GM23338 (cell line): ENCODE measurements around the gene TRAF1. TPM values are rescaled to one million over a fixed set of nuclear protein-coding genes. Genes with fewer than 3 reads are reported as not detected.

Source experiments
- ATAC-seq: fragments of 200-7000 bp; cut with Tn5 transposase; 3 replicates; pipeline ENCODE4 v1.9.1; 2020
- DNase-seq: peaks from one replicate; pipeline ENCODE4 v3.0.0-alpha.2; 2015; ENCODE audit warnings: low spot score
- H2AFZ ChIP-seq: fragments of 200-600 bp; sonication (generic); 2 replicates; pipeline ENCODE4 v1.8.0; 2016; ENCODE audit warnings: antibody characterized with exemption, mild to moderate bottlenecking, moderate library complexity
- H3F3A ChIP-seq: fragments of 200-600 bp; sonication (generic); replicated peaks from 2 replicates; pipeline ENCODE4 v1.8.0; 2017; ENCODE audit warnings: antibody characterized with exemption, mixed run types, low read depth
- H3K27ac ChIP-seq: fragments of 200-600 bp; sonication (generic); 2 replicates; pipeline ENCODE4 v1.6.1; 2016; ENCODE audit warnings: low read depth
- H3K27me3 ChIP-seq: fragments of 200-600 bp; sonication (generic); 2 replicates; pipeline ENCODE4 v1.8.0; 2016; ENCODE audit warnings: mild to moderate bottlenecking, mixed run types, moderate library complexity; ENCODE audit not compliant: insufficient read depth
- H3K36me3 ChIP-seq: fragments of 200-600 bp; sonication (generic); 2 replicates; pipeline ENCODE4 v1.8.0; 2016; ENCODE audit warnings: mild to moderate bottlenecking; ENCODE audit not compliant: insufficient read depth
- H3K4me1 ChIP-seq: fragments of 200-600 bp; sonication (generic); 2 replicates; pipeline ENCODE4 v1.8.0; 2016; ENCODE audit warnings: mild to moderate bottlenecking, moderate library complexity; ENCODE audit not compliant: insufficient read depth
- H3K4me2 ChIP-seq: fragments of 200-600 bp; sonication (generic); 2 replicates; pipeline ENCODE4 v1.7.1; 2017; ENCODE audit warnings: mixed run types
- H3K4me3 ChIP-seq: fragments of 200-600 bp; sonication (generic); 2 replicates; pipeline ENCODE4 v1.6.1; 2016; ENCODE audit warnings: mixed run types
- H3K79me2 ChIP-seq: fragments of 200-600 bp; sonication (generic); replicated peaks from 2 replicates; pipeline ENCODE4 v1.8.0; 2017; ENCODE audit warnings: mild to moderate bottlenecking; ENCODE audit not compliant: insufficient read depth
- H3K9me2 ChIP-seq: fragments of 200-600 bp; sonication (generic); 2 replicates; pipeline ENCODE4 v1.8.0; 2017; ENCODE audit not compliant: insufficient read depth
- H4K20me1 ChIP-seq: fragments of 200-600 bp; sonication (generic); replicated peaks from 2 replicates; pipeline ENCODE4 v1.8.0; 2017; ENCODE audit warnings: mild to moderate bottlenecking; ENCODE audit not compliant: insufficient read depth
- H3K27ac Mint-ChIP-seq: 2 replicates; pipeline ENCODE4 v1.8.0; 2020; ENCODE audit warnings: inconsistent platforms, mild to moderate bottlenecking, moderate library complexity, mixed read lengths
- H3K27me3 Mint-ChIP-seq: 3 replicates; pipeline ENCODE4 v1.8.0; 2022; ENCODE audit warnings: low read depth, mild to moderate bottlenecking, moderate library complexity, mixed read lengths, inconsistent platforms; ENCODE audit not compliant: insufficient read depth, poor library complexity
- H3K36me3 Mint-ChIP-seq: 3 replicates; pipeline ENCODE4 v1.8.0; 2021; ENCODE audit warnings: low read depth, mild to moderate bottlenecking, inconsistent platforms, moderate library complexity, mixed read lengths
- H3K4me1 Mint-ChIP-seq: 3 replicates; pipeline ENCODE4 v1.8.0; 2020; ENCODE audit warnings: mild to moderate bottlenecking, inconsistent platforms, mixed read lengths
- H3K4me3 Mint-ChIP-seq: 3 replicates; pipeline ENCODE4 v1.8.0; 2021; ENCODE audit warnings: moderate library complexity, mild to moderate bottlenecking, inconsistent platforms, mixed read lengths
- H3K9me3 Mint-ChIP-seq: 3 replicates; pipeline ENCODE4 v1.8.0; 2020; ENCODE audit warnings: moderate library complexity, mild to moderate bottlenecking, inconsistent platforms, mixed read lengths
- CREB1 ChIP-seq: fragments of 250-450 bp; sonication (Bioruptor Pico); IDR thresholded peaks from 2 replicates; pipeline ENCODE4 v1.5.0; 2020; ENCODE audit warnings: low read depth, mild to moderate bottlenecking, moderate library complexity
- EZH2 ChIP-seq: fragments of 200-600 bp; sonication (generic); IDR thresholded peaks from one replicate; pipeline ENCODE4 v1.8.0; 2017; ENCODE audit warnings: antibody characterized with exemption, mild to moderate bottlenecking, low read depth; ENCODE audit not compliant: unreplicated experiment
- EZH2phosphoT487 ChIP-seq: fragments of 200-600 bp; sonication (generic); IDR thresholded peaks from one replicate; pipeline ENCODE4 v1.8.1; 2018; ENCODE audit warnings: antibody characterized with exemption; ENCODE audit not compliant: unreplicated experiment
- JUNB ChIP-seq: IDR thresholded peaks from one replicate; pipeline ENCODE4 v1.6.1; 2016; ENCODE audit warnings: antibody characterized with exemption; ENCODE audit not compliant: unreplicated experiment
- NANOG ChIP-seq: IDR thresholded peaks from 2 replicates; pipeline ENCODE4 v1.6.1; 2016; ENCODE audit warnings: antibody characterized with exemption, borderline replicate concordance
- POLR2AphosphoS5 ChIP-seq: IDR thresholded peaks from 2 replicates; pipeline ENCODE4 v1.6.1; 2016; ENCODE audit warnings: antibody characterized with exemption, low read depth
- STAT1 ChIP-seq: IDR thresholded peaks from one replicate; pipeline ENCODE4 v1.6.1; 2016; ENCODE audit warnings: antibody characterized with exemption; ENCODE audit not compliant: unreplicated experiment
- ZNF114 ChIP-seq: fragments of 250-450 bp; sonication (Bioruptor Pico); IDR thresholded peaks from 2 replicates; pipeline ENCODE4 v1.5.0; 2020; ENCODE audit warnings: mild to moderate bottlenecking, moderate library complexity
- ZNF331 ChIP-seq: fragments of 250-450 bp; sonication (Bioruptor Pico); IDR thresholded peaks from 2 replicates; pipeline ENCODE4 v1.5.0; 2020; ENCODE audit warnings: low read depth, mild to moderate bottlenecking, moderate library complexity
- polyA plus RNA-seq: library from polyadenylated mRNA; unstranded; fragments of >200 nt; fragmentation: Nextera tagmentation; extraction: Ambion mirVana; gene quantifications from 2 replicates; pipeline ENCODE4 v1.2.1, GENCODE V29; 2016
- total RNA-seq: library from RNA; depleted of rRNA; stranded (reverse); fragments of >200 nt; shearing (Covaris generic); gene quantifications from 2 replicates; pipeline ENCODE4 v1.2.3, GENCODE V29; 2014
- TF ChIP-seq, protein P1 (sequence below): IDR thresholded peaks from 2 replicates; pipeline ENCODE4 v1.6.1; 2016; ENCODE audit warnings: antibody characterized with exemption
- TF ChIP-seq, protein P2 (sequence below): IDR thresholded peaks from one replicate; pipeline ENCODE4 v1.6.1; 2018; ENCODE audit warnings: antibody characterized with exemption; ENCODE audit not compliant: unreplicated experiment
- TF ChIP-seq, protein P3 (sequence below): fragments of 250-450 bp; sonication (Bioruptor Pico); IDR thresholded peaks from 2 replicates; pipeline ENCODE4 v1.5.0; 2020; ENCODE audit warnings: mild to moderate bottlenecking, moderate library complexity
- TF ChIP-seq, protein P4 (sequence below), 2 experiments: fragments of 200-600 bp in 1 of 2; sonication (generic) in 1 of 2; conservative IDR thresholded peaks; 2 replicates each; pipeline versions ENCODE4 v1.5.1 to v1.6.1; 2016 to 2017; ENCODE audit warnings: antibody characterized with exemption in 2 of 2, low read depth in 2 of 2, mild to moderate bottlenecking in 2 of 2, moderate library complexity in 1 of 2

The TRAF1 gene
- total and polyA plus RNA-seq, 2 experiments from 2014 or later, result 0.39 to 1.4 TPM

DNA sequence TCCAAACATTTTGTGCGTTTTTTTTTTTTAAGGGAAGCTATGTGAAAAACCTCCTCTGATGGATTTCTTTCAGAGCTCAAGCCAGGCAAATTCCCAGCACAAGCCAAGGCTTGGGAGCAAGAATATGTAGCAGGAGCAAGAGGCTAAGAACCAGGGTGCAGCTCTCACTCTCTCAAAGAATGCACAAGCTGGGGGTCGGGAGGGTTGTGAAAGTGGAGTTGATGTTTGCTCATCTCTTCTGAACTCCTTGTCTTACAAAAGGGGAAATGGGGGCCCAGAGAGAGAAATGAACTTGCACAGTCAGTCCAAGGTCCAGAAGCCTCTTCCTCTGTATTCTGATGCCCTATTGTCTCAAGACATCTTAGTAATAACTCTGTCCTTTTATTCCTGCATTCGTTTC is 7.7 kb upstream of the TRAF1 start:
- H3K79me2 ChIP-seq, result no peaks in the 10 kb centered on the region
- no peak overlapping the region for H3K27ac ChIP-seq

More for the DNA sequence above, 7.7 kb upstream of the TRAF1 start:
- Mint-ChIP-seq H3K4me3 (no peak overlapping the region), H3K4me1 (peaks cover 2% of the 10 kb centered on the region; the same call in 1 of the 3 replicates), H3K9me3 (no peaks in the 10 kb centered on the region), H3K27ac (no peak overlapping the region), H3K36me3 (no peaks in the 10 kb centered on the region), H3K27me3 (peaks cover 3% of the 10 kb centered on the region)
- ATAC-seq, result no peak
- Histone ChIP-seq H3K4me2 (no peak overlapping the region), H3K27me3 (no peaks in the 10 kb centered on the region), H3K4me3 (no peak overlapping the region), H4K20me1 (no peaks in the 10 kb centered on the region), H3F3A (peaks cover 5% of the 10 kb centered on the region; the same call in 1 of the 2 replicates), H2AFZ (no peak overlapping the region; the same call in 1 of the 2 replicates), H3K36me3 (no peaks in the 10 kb centered on the region), H3K9me2 (no peaks in the 10 kb centered on the region), H3K4me1 (peaks cover 5% of the 10 kb centered on the region; the same call in 1 of the 2 replicates)
- no peak for TF ChIP-seq STAT1
- no peak for TF ChIP-seq CREB1 (CRISPR knock-in tag)
- no peak for TF ChIP-seq ZNF331 (CRISPR knock-in tag)
- TF ChIP-seq, protein P1, sequence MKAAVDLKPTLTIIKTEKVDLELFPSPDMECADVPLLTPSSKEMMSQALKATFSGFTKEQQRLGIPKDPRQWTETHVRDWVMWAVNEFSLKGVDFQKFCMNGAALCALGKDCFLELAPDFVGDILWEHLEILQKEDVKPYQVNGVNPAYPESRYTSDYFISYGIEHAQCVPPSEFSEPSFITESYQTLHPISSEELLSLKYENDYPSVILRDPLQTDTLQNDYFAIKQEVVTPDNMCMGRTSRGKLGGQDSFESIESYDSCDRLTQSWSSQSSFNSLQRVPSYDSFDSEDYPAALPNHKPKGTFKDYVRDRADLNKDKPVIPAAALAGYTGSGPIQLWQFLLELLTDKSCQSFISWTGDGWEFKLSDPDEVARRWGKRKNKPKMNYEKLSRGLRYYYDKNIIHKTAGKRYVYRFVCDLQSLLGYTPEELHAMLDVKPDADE, result no peak
- TF ChIP-seq NANOG, result no peak
- no peak for TF ChIP-seq EZH2
- TF ChIP-seq, protein P2, sequence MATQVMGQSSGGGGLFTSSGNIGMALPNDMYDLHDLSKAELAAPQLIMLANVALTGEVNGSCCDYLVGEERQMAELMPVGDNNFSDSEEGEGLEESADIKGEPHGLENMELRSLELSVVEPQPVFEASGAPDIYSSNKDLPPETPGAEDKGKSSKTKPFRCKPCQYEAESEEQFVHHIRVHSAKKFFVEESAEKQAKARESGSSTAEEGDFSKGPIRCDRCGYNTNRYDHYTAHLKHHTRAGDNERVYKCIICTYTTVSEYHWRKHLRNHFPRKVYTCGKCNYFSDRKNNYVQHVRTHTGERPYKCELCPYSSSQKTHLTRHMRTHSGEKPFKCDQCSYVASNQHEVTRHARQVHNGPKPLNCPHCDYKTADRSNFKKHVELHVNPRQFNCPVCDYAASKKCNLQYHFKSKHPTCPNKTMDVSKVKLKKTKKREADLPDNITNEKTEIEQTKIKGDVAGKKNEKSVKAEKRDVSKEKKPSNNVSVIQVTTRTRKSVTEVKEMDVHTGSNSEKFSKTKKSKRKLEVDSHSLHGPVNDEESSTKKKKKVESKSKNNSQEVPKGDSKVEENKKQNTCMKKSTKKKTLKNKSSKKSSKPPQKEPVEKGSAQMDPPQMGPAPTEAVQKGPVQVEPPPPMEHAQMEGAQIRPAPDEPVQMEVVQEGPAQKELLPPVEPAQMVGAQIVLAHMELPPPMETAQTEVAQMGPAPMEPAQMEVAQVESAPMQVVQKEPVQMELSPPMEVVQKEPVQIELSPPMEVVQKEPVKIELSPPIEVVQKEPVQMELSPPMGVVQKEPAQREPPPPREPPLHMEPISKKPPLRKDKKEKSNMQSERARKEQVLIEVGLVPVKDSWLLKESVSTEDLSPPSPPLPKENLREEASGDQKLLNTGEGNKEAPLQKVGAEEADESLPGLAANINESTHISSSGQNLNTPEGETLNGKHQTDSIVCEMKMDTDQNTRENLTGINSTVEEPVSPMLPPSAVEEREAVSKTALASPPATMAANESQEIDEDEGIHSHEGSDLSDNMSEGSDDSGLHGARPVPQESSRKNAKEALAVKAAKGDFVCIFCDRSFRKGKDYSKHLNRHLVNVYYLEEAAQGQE, result no peak
- TF ChIP-seq, protein P3, sequence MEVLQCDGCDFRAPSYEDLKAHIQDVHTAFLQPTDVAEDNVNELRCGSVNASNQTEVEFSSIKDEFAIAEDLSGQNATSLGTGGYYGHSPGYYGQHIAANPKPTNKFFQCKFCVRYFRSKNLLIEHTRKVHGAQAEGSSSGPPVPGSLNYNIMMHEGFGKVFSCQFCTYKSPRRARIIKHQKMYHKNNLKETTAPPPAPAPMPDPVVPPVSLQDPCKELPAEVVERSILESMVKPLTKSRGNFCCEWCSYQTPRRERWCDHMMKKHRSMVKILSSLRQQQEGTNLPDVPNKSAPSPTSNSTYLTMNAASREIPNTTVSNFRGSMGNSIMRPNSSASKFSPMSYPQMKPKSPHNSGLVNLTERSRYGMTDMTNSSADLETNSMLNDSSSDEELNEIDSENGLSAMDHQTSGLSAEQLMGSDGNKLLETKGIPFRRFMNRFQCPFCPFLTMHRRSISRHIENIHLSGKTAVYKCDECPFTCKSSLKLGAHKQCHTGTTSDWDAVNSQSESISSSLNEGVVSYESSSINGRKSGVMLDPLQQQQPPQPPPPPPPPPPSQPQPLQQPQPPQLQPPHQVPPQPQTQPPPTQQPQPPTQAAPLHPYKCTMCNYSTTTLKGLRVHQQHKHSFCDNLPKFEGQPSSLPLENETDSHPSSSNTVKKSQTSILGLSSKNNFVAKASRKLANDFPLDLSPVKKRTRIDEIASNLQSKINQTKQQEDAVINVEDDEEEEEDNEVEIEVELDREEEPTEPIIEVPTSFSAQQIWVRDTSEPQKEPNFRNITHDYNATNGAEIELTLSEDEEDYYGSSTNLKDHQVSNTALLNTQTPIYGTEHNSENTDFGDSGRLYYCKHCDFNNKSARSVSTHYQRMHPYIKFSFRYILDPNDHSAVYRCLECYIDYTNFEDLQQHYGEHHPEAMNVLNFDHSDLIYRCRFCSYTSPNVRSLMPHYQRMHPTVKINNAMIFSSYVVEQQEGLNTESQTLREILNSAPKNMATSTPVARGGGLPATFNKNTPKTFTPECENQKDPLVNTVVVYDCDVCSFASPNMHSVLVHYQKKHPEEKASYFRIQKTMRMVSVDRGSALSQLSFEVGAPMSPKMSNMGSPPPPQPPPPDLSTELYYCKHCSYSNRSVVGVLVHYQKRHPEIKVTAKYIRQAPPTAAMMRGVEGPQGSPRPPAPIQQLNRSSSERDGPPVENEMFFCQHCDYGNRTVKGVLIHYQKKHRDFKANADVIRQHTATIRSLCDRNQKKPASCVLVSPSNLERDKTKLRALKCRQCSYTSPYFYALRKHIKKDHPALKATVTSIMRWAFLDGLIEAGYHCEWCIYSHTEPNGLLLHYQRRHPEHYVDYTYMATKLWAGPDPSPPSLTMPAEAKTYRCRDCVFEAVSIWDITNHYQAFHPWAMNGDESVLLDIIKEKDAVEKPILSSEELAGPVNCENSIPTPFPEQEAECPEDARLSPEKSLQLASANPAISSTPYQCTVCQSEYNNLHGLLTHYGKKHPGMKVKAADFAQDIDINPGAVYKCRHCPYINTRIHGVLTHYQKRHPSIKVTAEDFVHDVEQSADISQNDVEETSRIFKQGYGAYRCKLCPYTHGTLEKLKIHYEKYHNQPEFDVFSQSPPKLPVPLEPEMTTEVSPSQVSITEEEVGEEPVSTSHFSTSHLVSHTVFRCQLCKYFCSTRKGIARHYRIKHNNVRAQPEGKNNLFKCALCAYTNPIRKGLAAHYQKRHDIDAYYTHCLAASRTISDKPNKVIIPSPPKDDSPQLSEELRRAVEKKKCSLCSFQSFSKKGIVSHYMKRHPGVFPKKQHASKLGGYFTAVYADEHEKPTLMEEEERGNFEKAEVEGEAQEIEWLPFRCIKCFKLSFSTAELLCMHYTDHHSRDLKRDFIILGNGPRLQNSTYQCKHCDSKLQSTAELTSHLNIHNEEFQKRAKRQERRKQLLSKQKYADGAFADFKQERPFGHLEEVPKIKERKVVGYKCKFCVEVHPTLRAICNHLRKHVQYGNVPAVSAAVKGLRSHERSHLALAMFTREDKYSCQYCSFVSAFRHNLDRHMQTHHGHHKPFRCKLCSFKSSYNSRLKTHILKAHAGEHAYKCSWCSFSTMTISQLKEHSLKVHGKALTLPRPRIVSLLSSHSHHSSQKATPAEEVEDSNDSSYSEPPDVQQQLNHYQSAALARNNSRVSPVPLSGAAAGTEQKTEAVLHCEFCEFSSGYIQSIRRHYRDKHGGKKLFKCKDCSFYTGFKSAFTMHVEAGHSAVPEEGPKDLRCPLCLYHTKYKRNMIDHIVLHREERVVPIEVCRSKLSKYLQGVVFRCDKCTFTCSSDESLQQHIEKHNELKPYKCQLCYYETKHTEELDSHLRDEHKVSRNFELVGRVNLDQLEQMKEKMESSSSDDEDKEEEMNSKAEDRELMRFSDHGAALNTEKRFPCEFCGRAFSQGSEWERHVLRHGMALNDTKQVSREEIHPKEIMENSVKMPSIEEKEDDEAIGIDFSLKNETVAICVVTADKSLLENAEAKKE, result no peak
- no peak for TF ChIP-seq ZNF114 (CRISPR knock-in tag)
- TF ChIP-seq, protein P4, sequence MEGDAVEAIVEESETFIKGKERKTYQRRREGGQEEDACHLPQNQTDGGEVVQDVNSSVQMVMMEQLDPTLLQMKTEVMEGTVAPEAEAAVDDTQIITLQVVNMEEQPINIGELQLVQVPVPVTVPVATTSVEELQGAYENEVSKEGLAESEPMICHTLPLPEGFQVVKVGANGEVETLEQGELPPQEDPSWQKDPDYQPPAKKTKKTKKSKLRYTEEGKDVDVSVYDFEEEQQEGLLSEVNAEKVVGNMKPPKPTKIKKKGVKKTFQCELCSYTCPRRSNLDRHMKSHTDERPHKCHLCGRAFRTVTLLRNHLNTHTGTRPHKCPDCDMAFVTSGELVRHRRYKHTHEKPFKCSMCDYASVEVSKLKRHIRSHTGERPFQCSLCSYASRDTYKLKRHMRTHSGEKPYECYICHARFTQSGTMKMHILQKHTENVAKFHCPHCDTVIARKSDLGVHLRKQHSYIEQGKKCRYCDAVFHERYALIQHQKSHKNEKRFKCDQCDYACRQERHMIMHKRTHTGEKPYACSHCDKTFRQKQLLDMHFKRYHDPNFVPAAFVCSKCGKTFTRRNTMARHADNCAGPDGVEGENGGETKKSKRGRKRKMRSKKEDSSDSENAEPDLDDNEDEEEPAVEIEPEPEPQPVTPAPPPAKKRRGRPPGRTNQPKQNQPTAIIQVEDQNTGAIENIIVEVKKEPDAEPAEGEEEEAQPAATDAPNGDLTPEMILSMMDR (conservative IDR thresholded peaks at IDR 0.05; ENCODE audit: low read depth in 2 of 2), result no peak
- TF ChIP-seq EZH2phosphoT487, result no peak
- TF ChIP-seq JUNB, result no peak
- no peak for TF ChIP-seq POLR2AphosphoS5
- no peak for DNase-seq
